HG02970 (cell line): ENCODE data around the gene GRM8.

Source experiments
- ATAC-seq: cut with Tn5 transposase; IDR thresholded peaks from one replicate; pipeline ENCODE4 v1.9.1; 2021; ENCODE audit warnings: mild to moderate bottlenecking, moderate library complexity, moderate number of reproducible peaks; ENCODE audit not compliant: unreplicated experiment, low FRiP score

Gene GRM8

DNA sequence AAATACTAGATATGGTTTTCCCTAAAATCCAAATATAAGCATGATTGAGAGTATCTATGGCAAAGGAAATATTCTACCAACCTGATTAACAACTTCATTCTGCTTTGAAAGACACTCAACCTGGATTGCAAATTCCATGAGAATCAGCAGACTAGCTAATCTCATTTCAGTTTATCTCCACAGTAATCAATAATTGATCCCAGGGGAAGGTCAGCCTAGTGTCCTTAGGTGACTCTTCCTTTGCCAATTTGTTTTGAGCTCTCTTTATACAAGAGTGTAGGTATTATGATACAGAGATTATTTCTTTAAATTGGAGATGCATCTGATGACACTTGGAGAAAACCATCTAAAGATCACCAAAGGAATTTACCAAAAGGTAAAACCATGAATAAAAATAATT lies 100.3 kb downstream of the GRM8 start:
- ATAC-seq: no peak

DNA sequence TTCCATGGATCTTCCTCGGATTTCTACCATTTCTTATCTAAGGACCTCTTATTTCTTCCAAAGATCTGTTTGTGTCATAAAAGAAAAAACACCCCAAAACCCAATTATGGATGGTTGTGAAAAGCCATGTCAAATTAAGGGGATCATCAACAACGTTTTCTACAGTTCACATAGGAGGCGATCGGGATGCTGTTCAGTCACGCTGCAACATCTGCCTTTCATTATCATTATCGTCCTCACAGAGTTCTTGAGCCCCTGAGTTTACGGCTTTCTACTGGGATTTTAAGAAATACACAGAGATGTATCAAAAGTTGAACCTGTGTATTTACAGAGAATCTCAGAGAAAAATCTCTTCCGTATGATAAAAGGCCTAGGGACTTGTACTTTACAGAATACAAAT lies 101.4 kb downstream of the GRM8 start:
- no peak for ATAC-seq

DNA sequence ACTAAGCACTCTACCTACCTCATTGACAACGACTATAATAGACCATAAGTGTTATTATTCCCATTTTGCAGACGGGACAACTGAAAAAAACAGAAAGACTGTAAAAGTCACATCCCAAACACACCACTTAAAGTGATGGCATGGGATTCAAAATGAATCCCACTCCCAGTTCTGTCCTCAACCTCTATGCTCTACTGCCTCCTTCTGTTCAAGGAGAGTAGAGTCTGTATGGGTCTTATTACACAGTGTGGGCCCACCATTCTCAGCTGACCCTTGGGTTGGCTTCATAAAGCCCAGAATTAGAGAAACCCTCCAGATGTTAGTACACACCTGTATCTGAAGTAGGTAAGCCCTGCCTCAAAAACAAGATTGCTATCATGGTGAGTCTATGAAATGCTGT lies 102.2 kb downstream of the GRM8 start:
- no peak for ATAC-seq

DNA sequence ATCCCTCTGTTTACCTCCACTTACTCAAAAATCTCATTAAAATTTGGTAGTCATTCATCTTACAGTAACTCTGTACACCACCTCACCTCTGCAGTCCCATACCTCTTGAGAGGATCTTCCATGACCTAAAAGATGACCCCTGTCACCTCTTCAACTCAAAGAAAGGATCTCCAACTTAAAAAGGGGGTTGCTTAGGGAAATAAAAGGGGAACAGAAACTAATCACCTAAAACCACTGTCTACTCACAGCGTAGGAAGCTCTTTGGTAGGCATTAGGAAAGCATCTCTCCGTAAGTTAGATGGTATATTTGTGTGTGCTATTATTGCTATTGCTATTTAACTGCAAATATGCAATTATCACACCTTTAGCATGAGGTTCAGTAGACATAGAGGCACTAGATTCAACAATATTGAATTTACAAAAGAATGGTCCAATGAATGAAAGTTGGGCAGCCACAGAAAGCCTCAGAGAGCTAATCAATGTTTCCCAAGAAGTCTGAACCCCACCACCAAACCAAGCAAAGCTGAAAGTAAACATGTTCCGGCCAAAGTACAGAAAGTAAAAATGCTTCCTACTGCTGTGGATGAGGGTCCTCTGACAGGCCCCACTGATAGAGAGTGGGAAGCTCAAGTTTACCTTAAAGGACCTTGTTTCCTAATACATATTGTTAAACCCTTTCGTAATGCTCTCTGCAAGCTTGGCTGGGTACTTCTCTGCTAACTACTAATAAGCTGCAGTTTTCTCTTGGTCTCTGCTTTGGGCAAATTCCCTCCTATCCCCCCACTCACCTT lies 105.8 kb downstream of the GRM8 start:
- ATAC-seq: no peak

DNA sequence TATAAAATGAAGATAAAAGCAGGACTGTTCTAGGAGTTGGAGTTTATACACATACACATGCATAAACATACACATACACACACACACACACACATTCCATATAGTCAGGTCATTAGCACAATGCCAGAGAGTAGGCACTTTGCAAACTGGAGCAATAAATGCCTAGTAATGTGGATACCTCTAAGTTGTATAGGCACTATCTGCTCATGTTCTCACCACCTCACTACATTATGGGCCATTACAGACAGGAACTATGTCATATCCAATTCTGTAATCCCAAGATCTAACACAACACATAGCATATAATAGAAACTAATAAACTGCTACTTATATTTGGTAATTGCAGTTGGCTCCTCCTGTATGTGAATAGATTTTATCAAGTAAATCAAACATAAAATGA lies 115.6 kb downstream of the GRM8 start:
- no peak for ATAC-seq

DNA sequence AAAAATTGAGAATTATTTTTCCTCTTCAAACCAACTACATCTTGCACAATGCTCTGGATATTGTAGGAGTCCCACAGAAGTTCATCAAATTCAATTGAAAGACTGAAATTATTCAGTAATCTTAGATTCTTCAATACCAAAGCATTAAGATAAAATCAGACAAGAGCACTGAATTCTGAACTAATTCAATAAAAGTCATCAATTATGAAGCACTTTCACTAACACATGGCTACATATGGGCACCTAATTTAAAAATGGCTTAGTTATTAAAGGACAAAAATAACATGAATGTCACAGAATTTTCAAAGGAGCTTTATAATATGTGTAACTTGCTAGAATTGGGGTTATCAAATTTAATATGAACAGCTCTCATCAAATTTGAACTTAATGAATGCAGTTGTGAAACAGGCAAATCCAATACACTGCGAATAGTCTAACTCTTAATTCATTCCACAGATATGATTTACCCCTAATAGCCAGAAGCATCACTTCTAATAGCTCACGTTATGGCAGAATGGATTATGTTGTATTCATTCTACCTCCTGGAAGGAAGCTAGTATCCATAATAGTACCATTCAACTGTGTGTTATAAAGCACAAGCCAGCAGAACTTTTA lies 116.8 kb downstream of the GRM8 start:
- no peak for ATAC-seq

DNA sequence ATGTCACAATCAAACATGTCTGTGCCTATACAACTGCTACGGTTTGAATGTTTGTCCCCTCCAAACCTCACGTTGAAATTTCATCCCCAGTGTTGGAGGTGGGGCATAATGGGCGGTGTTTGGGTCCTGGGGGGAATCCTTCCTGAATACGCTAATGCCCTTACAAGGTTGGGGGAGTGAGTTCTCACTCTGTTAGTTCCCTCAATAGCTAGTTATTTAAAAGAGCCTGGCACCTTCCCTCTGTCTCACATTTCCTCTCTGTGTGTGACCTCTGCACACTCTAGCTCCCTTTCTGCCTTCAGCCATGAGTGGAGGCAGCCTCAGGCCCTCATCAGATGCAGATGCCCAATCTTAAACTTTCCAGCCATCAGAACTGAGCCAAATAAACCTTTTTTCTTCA lies 129.5 kb downstream of the GRM8 start:
- no peak for ATAC-seq

DNA sequence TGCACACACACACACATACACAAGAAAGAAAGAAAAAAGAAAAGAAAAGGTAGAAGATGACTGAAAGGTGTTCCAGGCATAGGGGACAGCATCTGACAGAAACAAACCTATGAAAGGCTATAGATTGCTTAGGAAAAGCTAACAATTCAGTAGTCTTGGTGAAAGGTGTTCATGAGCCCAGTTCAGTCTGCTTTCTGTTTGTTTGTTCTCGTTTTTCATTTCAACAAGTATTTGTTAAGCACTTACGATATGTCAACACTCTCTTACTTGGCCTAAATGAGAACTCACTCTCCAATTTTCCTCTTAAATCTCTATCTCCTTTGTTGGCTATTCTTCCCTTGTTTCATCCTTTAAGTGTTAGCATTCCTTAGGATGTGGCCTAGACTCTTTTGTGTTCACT lies 133.2 kb downstream of the GRM8 start:
- no peak for ATAC-seq

DNA sequence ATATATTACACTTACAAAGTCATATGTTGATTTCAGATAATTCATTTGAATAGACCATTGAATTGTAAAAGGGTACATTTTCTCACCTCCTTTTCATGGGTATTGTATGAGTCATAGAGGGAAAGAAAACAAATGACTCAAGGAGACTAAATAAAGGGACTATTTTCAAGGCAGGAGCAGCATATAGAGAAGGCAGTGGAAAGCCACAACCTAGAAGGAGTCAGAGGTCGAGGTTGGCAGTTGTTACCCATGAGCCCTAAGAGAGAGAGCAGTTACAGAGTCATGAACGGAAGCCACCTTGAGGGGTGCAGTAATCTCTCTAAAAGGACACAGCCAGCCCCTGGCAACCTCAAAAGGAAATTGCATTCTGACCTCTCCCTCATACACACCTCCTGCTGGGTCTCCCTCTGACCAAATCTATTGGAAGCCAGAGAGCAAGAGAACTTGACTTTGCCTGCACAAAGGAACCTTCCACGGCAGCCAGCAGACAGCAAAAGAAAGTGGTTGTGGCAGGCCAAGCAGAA lies 137.9 kb downstream of the GRM8 start:
- ATAC-seq: no peak

DNA sequence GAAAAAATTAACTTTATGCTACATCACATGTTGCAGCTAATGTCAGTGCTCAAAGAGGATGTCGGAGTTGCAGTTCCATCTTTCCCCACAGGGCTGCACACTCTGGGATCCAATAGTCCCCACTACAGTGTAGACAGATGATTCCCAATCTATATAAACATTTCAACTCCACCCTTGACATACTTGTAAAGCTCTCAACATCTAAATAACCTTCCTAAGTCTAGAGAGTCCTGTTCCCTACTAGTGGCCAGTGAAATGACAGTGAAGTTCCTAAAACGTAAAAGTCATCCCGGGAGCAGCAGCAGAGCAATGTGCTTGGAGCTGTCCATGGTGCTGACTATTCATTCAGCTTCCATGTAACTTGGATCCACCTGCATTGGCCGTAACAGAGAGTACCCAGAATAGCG lies 145.1 kb downstream of the GRM8 start:
- ATAC-seq: peak; percentile 87

DNA sequence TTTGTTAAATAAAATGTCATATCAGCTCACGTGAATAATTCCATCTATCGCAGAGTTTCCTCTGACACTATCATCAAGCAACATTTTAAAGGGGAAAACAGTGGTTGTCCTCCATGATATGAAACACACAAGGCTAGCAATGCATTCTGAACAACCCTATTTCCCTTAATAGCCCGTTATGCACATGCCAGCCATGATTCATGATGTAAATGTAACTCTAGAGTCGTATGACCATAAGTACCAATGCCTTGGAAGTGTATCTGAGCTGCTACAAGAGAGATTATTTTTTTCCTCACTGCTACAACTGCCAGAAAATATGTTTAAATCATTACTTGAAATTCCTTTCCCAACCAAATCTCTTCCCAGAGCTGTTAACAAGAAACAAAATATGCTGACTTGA lies 159.4 kb downstream of the GRM8 start:
- ATAC-seq: no peak

DNA sequence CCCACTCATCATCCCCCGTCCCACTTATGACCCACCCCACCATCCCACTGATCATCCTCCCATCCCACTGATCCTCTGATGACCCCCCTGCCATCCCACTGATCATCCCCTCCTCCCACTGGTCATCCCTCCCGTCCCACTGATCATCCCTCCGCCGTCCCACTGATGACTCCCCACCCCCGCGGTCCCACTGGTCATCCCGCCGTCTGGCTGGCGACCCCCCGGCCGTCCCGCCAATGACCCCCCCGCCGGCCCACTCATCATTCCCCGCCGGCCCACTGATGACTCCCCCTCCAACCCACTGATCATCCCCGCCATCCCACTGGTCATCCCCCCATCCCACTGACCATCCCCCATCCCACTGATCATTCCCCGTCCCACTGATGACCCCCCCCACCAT lies 161.1 kb downstream of the GRM8 start:
- ATAC-seq: no peak

DNA sequence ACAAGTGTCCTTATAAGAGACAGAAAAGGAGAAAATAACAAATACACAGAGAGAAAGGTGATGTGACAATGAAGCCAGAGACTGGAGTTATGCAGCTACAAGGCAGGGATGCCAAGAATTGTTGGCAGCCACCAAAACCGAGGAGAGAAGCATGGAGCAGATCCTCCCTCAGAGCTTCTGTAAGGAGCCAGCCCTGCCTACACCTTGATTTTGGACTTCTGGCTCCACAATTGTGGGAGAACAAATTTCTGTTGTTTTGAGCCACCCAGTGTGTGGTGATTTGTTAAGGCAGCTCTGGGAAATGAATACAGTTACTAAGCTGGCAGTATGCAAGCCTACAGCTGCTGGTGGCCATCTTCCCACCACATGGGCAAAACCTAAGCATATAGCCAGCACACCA lies 163.6 kb downstream of the GRM8 start:
- no peak for ATAC-seq

DNA sequence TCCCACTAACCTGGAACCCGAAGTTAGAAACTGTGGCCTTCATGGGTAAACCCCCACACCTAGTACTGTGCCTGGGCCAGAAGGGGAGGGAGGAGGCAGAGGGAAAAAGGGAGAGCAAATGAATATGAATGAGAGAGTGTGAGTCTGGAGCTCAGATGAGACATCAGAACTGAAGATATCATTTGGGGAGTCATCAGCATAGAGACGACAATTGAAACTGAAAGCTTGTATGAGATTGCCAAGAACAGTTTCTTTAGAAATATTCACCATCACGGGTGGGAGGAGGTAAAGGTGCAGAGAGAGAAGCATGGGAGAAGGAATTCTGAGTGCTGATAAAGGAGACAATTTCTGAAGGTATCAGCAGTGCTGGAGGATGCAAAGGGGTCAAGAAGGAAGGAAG lies 171.2 kb downstream of the GRM8 start:
- ATAC-seq: no peak

DNA sequence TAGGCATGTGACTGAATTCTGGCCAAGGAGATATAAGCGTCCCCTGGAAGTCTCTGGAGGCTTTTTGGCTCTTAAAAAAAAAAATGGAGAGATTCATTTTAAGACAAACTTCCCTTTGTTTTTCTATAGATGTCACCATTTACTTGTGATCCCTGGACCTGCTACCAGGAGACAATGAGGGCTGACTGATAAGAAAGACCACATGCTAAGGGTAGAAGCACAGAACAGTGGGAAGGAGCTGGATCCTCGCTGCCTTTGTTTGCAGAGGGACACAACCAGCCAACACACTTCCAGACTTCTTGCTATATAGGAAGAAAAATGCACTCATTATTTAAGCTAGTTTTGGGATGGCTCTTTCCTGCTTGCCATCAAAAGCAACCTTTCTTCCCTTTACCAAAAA lies 172.2 kb downstream of the GRM8 start:
- no peak for ATAC-seq

DNA sequence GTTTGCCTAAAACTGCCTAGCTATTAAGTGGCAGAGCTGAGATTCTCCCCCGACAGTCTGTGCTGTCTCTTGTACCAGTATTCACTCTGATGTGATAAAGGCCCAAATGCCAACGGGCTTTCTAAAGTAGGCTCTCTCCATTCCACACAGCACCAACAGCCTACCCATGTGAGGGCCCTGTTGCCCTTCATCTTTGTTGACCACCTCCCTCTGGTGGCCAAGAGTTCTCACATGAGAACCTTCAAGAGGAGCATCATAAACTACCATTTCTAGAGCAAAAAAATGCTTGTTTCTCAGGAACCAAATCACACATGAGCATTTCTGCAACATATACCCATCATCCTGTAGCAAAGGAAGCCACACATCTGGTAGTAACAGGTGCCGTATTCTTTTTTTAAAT lies 185.8 kb downstream of the GRM8 start:
- no peak for ATAC-seq

DNA sequence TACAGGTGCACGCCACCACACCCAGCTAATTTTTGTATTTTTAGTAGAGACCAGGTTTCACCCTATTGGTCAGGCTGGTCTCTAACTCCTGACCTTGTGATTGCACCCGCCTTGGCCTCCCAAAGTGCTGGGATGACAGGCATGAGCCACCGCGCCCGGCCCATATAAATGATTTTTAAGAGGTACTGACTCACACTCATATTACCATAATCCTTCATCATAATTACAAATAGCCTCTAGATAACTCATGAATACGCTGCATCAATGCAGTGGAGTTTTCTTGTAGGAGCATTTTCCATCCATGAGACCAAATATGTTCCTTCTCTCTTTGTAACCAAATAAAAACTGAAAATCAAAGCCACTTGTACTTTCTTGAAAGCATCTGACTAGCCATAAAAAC lies 193.3 kb downstream of the GRM8 start:
- ATAC-seq: no peak

DNA sequence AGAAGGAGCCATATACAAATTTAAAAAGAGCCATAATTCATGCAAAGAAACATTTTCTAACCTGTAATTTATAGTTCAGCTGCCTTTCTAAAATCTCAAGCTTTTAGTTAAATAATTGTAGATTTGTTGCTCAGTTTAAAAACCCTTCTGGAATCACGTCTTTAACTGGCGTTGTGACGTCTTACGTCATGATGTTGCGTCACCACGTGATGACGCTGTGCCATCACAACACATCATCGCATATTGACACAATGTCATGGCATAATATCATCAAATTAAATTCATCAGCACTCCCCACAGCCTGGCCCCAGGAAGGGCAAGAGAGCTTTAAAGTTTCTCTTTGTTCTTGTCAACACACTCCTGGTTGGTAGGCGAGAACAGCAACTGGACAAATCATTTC lies 194.8 kb downstream of the GRM8 start:
- ATAC-seq: no peak

DNA sequence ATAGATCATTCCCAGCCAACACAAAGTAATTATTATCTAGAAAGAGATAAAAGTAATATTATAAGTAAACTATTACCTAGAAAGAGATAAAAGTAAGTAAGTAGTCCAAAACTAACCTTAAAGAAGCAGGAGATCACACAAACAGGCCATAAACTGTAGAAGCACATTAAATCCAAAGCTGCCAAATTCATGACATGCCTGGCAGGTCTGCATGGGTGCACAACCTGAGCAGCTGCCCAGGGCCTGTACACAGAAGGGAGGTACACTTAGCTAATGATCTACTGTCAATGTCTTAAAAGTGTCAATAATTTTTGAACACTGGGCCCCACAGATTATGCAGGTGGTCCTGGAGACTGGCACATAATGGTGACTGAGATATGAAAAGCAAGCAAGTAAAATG lies 196.5 kb downstream of the GRM8 start:
- no peak for ATAC-seq

DNA sequence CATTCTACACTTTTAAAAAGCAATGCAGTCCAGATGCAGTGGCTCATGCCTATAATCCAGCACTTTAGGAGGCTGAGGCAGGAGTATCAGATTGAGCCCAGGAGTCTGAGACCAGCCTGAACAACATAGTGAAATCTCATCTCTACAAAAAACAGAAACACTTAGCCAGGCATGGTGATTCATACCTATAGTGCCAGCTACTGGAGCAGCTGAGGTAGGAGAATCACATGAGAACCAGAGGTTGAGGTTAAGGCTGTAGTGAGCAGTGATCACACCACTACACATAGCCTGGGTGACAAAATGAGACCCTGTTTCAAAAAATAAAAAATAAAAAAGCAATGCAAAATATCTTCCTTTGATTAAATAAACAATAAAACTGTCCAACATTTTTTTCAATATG lies 205.2 kb downstream of the GRM8 start:
- ATAC-seq: no peak

DNA sequence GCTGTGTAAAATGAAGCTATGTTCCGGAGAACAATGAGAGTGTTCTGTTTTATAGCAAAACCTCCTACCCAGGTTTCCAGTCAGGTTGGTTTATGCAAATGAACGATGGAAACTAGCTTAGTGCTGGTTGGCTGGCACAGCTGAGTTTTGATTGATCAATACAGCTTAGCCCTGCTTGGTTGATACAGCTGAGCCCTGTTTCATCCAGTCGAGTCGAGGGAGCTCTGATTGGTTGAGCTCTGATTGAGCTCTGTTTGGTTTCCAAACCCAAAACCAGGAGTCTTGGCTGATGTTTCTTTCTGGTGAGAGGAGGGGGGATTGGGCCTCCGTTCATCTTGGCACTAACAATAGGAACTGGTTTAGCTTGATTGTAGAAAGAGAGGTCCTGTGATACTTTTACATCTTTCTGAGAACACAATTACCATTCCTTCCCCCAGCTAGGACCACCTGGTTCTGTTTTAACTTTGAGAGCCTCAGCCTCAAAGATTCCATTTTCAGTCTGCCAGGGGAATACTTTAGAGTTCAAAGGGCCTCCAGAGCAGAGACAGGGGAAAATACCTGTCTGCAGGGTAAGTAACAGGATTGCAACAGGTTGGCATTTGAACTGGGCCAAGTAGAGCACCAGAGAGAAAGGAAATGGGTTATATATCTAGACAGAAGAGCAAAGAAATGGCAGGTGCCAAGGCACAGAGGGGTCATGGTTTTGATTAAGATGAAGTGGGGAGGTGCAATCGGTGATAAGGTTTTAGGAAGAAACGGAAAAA lies 210.9 kb downstream of the GRM8 start:
- ATAC-seq: no peak
